ENCODE data around the gene CYP2W1.

CYP2W1 gene, protein sequence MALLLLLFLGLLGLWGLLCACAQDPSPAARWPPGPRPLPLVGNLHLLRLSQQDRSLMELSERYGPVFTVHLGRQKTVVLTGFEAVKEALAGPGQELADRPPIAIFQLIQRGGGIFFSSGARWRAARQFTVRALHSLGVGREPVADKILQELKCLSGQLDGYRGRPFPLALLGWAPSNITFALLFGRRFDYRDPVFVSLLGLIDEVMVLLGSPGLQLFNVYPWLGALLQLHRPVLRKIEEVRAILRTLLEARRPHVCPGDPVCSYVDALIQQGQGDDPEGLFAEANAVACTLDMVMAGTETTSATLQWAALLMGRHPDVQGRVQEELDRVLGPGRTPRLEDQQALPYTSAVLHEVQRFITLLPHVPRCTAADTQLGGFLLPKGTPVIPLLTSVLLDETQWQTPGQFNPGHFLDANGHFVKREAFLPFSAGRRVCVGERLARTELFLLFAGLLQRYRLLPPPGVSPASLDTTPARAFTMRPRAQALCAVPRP

DNA sequence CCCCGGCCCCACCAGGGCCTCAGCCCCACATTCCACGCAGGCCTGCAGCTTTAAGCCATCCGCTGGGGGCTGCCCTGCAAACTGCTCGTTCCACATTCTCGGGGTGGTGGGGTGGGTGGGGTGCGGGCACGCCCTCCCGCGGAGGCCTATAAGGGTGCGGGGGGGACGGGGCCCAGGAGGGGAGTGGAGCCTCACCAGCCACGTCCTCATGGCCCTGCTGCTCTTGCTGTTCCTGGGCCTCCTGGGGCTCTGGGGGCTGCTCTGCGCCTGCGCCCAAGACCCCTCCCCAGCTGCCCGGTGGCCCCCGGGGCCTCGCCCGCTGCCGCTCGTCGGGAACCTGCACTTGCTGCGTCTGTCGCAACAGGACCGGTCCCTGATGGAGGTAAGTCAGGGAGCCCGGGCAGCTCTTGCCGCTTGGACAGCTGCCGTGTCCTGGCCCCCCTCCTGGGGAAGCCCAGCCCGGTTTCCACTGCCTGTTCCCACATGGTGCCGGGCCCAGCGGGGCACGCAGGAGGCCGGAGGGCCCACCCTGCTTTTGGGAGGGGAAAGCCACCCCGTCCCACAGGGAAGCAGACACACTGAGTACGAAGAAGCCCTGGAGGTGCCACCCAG lies at the start of gene CYP2W1:
Gene CYP2W1 (plus strand): TSS at position 178 of the 612 bp plus-strand sequence. CDS start 31 bp downstream, at position 209.
- H3K4me1 ChIP-seq (ENCODE audit: control insufficient read depth in 2 of 2, insufficient read depth in 2 of 2, low read length in 2 of 2) = peaks cover 14 to 17% of the 10 kb centered on the region in 2 donors
- no peaks in the 10 kb centered on the region for H3K9me3 ChIP-seq (ENCODE audit: control insufficient read depth in 2 of 2, low read length in 2 of 2)
- peak within 1 kb of the TSS in 1 of 2 donors; percentile 25 for H3K9ac ChIP-seq (ENCODE audit: low read depth in 1 of 2, low read length in 2 of 2)
- no peaks in the 10 kb centered on the region for H3K36me3 ChIP-seq (ENCODE audit: control insufficient read depth in 2 of 2, insufficient read depth in 2 of 2, low read length in 2 of 2)
- H3K27ac ChIP-seq (ENCODE audit: low read depth in 2 of 2, low read length in 2 of 2) = peak within 1 kb of the TSS in 1 of 2 donors; percentile 47
- H3K27me3 ChIP-seq (ENCODE audit: control insufficient read depth in 2 of 2, insufficient read depth in 2 of 2, low read length in 2 of 2) = no peaks in the 10 kb centered on the region
- H3K4me3 ChIP-seq (ENCODE audit: low read length in 2 of 2) = no peak within 1 kb of the TSS

DNA sequence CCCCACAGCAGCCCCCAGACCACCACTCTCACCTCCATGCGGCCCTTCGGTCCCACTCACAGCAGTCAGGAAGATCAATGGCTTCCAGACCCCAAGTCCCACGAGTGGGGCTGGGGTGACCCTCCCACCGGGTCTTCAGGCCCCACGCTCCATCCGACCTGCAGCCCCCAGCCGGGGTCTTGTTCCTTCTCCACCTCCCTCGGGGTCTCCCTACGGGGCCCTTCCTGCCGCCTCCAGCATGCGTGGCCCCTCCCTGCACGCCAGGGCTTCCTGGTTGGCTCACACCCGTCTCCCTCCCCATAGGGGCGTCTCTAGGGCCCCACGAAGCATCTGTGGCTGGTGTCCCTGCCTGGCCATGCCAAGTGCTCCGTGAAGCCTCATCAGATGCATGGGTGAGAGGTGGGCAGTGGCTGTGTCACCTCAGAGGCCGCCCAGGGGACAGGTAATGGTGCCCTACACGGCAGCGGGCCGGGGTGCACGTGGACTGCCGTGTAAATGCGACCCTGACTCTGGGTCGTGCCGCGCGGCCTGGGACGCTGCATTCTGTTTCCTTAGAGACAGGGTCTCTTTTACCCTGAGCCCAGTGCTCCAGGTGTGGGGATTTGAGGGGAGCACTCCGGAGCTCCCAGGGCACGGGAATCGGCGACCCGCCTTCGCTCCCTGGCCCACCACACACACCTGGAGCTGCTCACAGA lies 48.4 kb upstream of the CYP2W1 start:
- H3K36me3 ChIP-seq (ENCODE audit: control insufficient read depth in 2 of 2, insufficient read depth in 2 of 2, low read length in 2 of 2) = peaks cover 3 to 6% of the 10 kb centered on the region in 2 donors
- no peak overlapping the region for H3K9ac ChIP-seq (ENCODE audit: low read depth in 1 of 2, low read length in 2 of 2)
- H3K4me1 ChIP-seq (ENCODE audit: control insufficient read depth in 2 of 2, insufficient read depth in 2 of 2, low read length in 2 of 2) = no peaks in the 10 kb centered on the region
- no peaks in the 10 kb centered on the region for H3K9me3 ChIP-seq (ENCODE audit: control insufficient read depth in 2 of 2, low read length in 2 of 2)
- H3K4me3 ChIP-seq (ENCODE audit: low read length in 2 of 2) = no peak overlapping the region
- no peak overlapping the region for H3K27ac ChIP-seq (ENCODE audit: low read depth in 2 of 2, low read length in 2 of 2)
- no peaks in the 10 kb centered on the region for H3K27me3 ChIP-seq (ENCODE audit: control insufficient read depth in 2 of 2, insufficient read depth in 2 of 2, low read length in 2 of 2)

DNA sequence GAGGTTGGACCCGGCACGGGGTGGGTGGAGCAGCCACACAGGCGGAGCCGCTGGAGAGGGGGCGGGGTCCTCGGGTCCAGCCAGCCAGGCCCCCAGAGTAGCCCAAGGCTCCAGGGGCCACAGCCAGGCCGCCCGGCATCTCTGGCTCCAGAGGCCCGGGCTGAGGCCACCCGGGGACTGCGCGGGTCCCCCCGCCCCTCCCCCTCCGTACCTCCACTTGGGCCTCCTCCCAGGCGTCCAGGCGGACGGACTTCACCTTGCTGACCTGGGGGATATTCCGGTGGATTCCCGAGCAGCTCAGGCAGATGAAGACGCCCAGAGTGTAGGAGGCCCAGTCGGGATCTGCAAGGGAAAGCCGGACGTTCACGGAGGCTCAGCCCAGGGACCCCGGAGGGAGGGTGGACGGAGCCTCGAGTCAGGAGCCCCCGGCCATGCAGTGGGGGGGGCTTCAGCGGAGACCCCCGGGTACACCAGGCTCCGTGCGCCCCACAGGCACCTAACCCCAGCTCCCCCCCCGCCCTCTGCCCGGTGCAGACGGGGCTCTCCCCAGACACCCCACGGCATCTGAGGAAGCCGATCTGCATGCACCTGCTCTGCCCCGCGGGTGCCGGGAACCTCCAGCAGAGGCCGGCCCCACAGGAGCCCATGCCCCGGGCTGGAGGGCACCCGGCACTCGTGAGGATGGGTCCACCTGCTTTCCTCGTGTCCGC lies 47.7 kb upstream of the CYP2W1 start:
- Histone ChIP-seq H3K27ac (ENCODE audit: low read depth in 2 of 2, low read length in 2 of 2) (no peak overlapping the region), H3K9me3 (ENCODE audit: control insufficient read depth in 2 of 2, low read length in 2 of 2) (no peaks in the 10 kb centered on the region), H3K4me3 (ENCODE audit: low read length in 2 of 2) (no peak overlapping the region), H3K4me1 (ENCODE audit: control insufficient read depth in 2 of 2, insufficient read depth in 2 of 2, low read length in 2 of 2) (no peaks in the 10 kb centered on the region), H3K36me3 (ENCODE audit: control insufficient read depth in 2 of 2, insufficient read depth in 2 of 2, low read length in 2 of 2) (peaks cover 3 to 6% of the 10 kb centered on the region in 2 donors), H3K9ac (ENCODE audit: low read depth in 1 of 2, low read length in 2 of 2) (no peak overlapping the region), H3K27me3 (ENCODE audit: control insufficient read depth in 2 of 2, insufficient read depth in 2 of 2, low read length in 2 of 2) (no peaks in the 10 kb centered on the region)

DNA sequence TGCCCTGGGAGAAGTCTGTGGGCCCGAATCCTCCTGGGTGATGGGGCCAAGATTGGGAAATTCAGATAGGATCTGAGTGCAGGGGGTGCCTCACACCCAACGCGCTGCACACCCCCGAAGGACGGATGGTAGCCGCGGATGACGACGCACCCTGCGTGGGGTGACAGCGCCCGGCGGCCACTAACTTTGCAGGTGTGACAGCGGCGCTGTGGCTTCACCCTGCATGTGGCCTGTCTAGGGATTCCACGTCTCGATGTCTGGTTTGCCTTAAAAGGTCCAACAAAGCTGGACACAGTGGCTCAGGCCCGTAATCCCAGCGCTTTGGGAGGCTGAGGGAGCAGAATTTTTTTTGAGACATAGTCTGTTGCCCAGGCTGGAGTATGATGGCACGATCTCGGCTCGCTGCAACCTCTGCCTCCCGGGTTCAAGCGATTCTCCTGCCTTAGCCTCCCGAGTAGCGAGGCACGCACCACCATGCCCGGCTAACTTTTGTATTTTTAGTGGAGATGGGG lies 47.1 kb upstream of the CYP2W1 start:
- Histone ChIP-seq H3K36me3 (ENCODE audit: control insufficient read depth in 2 of 2, insufficient read depth in 2 of 2, low read length in 2 of 2) (peaks cover 3 to 6% of the 10 kb centered on the region in 2 donors), H3K27ac (ENCODE audit: low read depth in 2 of 2, low read length in 2 of 2) (no peak overlapping the region), H3K9me3 (ENCODE audit: control insufficient read depth in 2 of 2, low read length in 2 of 2) (no peaks in the 10 kb centered on the region), H3K27me3 (ENCODE audit: control insufficient read depth in 2 of 2, insufficient read depth in 2 of 2, low read length in 2 of 2) (no peaks in the 10 kb centered on the region), H3K9ac (ENCODE audit: low read depth in 1 of 2, low read length in 2 of 2) (no peak overlapping the region), H3K4me1 (ENCODE audit: control insufficient read depth in 2 of 2, insufficient read depth in 2 of 2, low read length in 2 of 2) (no peaks in the 10 kb centered on the region), H3K4me3 (ENCODE audit: low read length in 2 of 2) (no peak overlapping the region)

DNA sequence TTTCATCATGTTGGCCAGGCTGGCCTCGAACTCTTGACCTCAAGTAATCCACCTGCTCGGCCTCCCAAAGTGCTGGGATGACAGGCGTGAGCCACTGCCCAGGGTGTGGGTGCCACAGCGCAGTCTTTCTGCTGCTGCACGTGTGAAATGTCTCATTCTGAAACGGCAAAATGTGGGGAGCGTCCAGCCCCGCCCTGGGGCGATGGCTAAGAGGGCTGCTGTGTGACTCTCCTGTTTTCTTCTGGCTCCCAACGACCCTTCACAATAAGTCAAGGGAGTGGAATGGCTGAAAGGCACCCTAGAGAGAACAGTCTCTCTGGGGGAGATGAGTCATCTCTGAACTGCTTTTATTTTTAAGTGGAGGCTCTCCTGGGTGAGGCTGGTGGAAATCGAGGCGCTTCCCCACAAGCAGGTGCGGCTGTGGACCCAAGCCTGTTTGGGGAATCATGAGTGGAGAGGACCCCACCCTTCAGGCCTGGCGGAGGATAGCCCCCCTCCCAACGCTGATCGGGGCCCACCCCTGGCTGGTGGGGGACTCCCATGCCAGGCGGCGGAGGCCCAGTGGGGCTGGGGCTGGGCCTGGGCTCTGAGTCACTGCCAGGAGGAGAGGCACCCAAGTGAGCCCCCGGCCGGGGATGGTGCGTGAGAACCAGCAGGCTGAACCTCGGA lies 46.5 kb upstream of the CYP2W1 start:
- Histone ChIP-seq H3K4me1 (ENCODE audit: control insufficient read depth in 2 of 2, insufficient read depth in 2 of 2, low read length in 2 of 2) (no peaks in the 10 kb centered on the region), H3K27ac (ENCODE audit: low read depth in 2 of 2, low read length in 2 of 2) (no peak overlapping the region), H3K4me3 (ENCODE audit: low read length in 2 of 2) (no peak overlapping the region), H3K36me3 (ENCODE audit: control insufficient read depth in 2 of 2, insufficient read depth in 2 of 2, low read length in 2 of 2) (peaks cover 3 to 6% of the 10 kb centered on the region in 2 donors), H3K9me3 (ENCODE audit: control insufficient read depth in 2 of 2, low read length in 2 of 2) (no peaks in the 10 kb centered on the region), H3K9ac (ENCODE audit: low read depth in 1 of 2, low read length in 2 of 2) (no peak overlapping the region), H3K27me3 (ENCODE audit: control insufficient read depth in 2 of 2, insufficient read depth in 2 of 2, low read length in 2 of 2) (no peaks in the 10 kb centered on the region)

DNA sequence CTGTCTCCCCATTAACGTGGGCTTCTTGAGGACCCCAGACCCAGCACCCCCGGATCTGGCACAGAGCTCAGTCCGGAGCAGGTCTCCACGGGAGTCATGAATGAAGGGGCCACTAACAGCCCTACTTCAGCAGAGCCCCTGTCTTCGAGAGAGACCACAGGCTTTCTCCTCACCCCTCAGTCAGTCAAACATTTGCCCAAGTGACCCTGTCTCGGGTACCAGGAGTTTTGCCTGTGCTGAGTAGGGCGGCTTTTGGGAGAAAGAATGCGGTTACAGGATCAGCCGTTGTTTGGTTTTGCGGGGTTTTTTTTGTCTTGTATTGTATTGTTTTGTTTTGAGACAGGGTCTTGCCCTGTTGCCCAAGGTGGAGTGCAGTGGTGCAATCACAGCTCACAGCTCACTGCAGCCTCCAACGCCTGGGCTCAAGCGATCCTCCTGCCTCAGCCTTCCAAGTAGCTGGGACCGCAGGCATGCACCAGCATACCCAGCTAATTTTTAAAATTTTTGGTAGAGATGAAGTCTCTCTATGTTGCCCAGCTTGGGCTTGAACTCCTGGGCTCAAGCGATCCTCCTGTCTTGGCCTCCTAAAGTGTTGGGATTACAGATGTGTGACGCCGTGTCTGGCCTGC lies 45.0 kb upstream of the CYP2W1 start:
- Histone ChIP-seq H3K36me3 (ENCODE audit: control insufficient read depth in 2 of 2, insufficient read depth in 2 of 2, low read length in 2 of 2) (peaks cover 0 to 6% of the 10 kb centered on the region in 2 donors), H3K9ac (ENCODE audit: low read depth in 1 of 2, low read length in 2 of 2) (no peak overlapping the region), H3K4me3 (ENCODE audit: low read length in 2 of 2) (no peak overlapping the region), H3K9me3 (ENCODE audit: control insufficient read depth in 2 of 2, low read length in 2 of 2) (no peaks in the 10 kb centered on the region), H3K4me1 (ENCODE audit: control insufficient read depth in 2 of 2, insufficient read depth in 2 of 2, low read length in 2 of 2) (no peaks in the 10 kb centered on the region), H3K27ac (ENCODE audit: low read depth in 2 of 2, low read length in 2 of 2) (no peak overlapping the region), H3K27me3 (ENCODE audit: control insufficient read depth in 2 of 2, insufficient read depth in 2 of 2, low read length in 2 of 2) (no peaks in the 10 kb centered on the region)

DNA sequence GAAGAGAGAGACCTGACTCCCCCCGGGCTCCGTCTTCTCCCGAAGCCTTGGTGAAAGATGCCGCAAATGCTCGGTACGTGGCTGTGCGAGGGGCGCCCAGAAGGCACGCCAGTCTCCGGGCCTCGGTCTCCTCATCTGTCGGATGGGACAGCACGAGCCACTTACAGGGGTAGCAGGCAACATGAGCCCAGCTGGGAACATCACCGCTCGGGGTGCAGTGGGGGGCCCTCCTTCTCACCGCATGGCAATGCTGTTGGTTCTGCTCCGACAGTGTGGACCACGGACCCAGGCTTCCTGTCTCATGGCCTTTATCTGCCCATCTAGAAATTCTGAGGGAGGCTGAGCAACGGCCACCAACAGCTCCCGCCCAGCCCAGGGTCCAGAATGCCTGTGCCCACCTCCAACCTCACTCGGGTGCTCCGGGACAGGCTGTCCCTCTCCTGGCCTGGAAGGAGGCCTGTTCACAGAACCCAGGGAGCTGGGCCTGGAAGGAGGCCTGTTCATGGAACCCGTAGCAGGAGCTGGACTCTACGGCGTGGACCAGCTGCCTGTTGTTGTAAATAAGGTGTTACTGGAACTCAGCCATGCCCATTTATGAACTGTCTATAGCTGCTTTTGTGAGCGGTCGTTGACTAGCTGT lies 44.3 kb upstream of the CYP2W1 start:
- Histone ChIP-seq H3K9me3 (ENCODE audit: control insufficient read depth in 2 of 2, low read length in 2 of 2) (no peaks in the 10 kb centered on the region), H3K27me3 (ENCODE audit: control insufficient read depth in 2 of 2, insufficient read depth in 2 of 2, low read length in 2 of 2) (no peaks in the 10 kb centered on the region), H3K27ac (ENCODE audit: low read depth in 2 of 2, low read length in 2 of 2) (no peak overlapping the region), H3K4me1 (ENCODE audit: control insufficient read depth in 2 of 2, insufficient read depth in 2 of 2, low read length in 2 of 2) (no peaks in the 10 kb centered on the region), H3K4me3 (ENCODE audit: low read length in 2 of 2) (no peak overlapping the region), H3K36me3 (ENCODE audit: control insufficient read depth in 2 of 2, insufficient read depth in 2 of 2, low read length in 2 of 2) (peaks cover 0 to 6% of the 10 kb centered on the region in 2 donors), H3K9ac (ENCODE audit: low read depth in 1 of 2, low read length in 2 of 2) (no peak overlapping the region)

DNA sequence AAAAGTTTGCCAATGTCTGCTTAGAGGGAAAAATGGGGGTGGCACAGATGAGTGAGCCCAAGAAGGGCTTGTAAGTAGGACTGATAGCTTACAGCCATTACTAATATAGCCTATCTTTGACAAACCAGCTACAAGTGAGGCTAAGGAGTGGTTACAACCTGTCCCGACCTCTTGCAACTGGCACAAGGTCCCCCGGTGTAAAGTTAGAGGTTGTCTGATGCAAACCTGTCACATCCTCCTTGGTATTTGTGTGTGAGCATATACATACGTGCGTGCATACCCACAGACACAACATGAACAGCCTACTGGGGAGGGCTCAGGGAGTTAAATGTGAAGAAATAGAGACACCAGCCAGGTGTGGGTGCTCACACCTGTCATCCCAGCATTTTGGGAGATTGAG lies 43.1 kb upstream of the CYP2W1 start:
- Histone ChIP-seq H3K9me3 (ENCODE audit: control insufficient read depth in 2 of 2, low read length in 2 of 2) (no peaks in the 10 kb centered on the region), H3K27me3 (ENCODE audit: control insufficient read depth in 2 of 2, insufficient read depth in 2 of 2, low read length in 2 of 2) (no peaks in the 10 kb centered on the region), H3K4me1 (ENCODE audit: control insufficient read depth in 2 of 2, insufficient read depth in 2 of 2, low read length in 2 of 2) (peaks cover 2 to 3% of the 10 kb centered on the region in 2 donors), H3K9ac (ENCODE audit: low read depth in 1 of 2, low read length in 2 of 2) (no peak overlapping the region), H3K27ac (ENCODE audit: low read depth in 2 of 2, low read length in 2 of 2) (no peak overlapping the region), H3K4me3 (ENCODE audit: low read length in 2 of 2) (no peak overlapping the region), H3K36me3 (ENCODE audit: control insufficient read depth in 2 of 2, insufficient read depth in 2 of 2, low read length in 2 of 2) (peaks cover 0 to 2% of the 10 kb centered on the region in 2 donors)
